ENCODE measurements around the gene SGCG.
"Not testable (repeated sequence)": the region's sequence is repeated elsewhere in the genome, so short reads cannot be mapped to it uniquely, and the experiment has no call there.

SGCG gene

DNA sequence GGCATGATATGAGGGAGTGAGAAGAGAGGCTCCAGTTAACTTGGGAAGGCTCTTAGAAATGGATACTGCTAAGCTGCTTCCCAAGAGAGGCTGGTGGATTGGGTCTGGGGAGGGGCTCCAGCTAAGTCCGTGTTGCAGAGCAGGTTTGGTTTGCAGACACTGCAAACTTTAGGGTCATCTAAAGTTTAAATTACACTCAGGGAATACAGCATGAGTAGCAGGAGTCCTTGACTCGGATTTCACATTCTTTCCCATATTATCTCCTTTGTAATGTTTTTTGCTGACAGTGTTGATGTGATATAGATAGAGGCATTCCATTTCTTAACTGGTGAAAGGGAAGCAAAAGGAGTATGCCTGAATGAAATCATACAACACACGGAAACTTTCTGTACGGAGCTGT lies 31.9 kb downstream of the SGCG start:
- DNase-seq (ENCODE audit: low read depth) = no peak

DNA sequence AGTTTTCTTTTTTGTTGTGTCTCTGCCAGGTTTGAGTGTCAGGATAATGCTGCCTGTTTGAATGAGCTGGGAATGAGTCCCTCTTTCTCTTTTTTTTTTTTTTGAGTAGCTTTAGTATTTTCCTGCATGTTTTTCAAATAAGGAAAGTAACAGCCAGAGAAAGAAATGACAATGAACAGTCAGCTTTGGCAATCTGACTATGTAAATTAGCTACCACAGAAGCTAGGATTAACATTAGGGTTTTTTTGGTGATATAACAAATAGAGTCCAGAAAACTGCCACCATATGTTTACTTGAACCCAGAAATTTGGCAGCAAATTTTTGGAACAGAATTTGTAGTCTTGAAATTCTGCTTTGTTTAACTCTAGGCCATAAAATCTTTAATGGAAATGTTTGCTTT lies 50.5 kb downstream of the SGCG start:
- no peak for DNase-seq (ENCODE audit: low read depth)

DNA sequence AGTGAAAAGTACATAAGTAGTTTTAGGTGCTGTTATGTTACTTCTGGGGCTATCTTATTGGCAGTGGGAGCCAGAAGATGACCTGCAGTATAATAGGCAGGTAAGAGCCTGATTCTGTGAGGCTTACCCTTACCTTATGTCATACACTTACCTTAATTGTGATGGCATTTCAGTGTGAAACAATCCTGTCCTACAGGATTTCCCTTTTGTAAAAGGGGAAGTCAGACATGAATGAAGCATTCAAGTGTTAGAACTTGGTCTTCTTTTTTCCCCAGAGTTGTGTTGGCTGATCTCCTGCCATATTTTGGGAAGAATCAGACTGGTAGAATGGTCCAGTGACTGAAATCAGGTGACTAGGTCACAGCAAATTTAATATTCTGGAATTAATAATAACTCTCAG lies 55.2 kb downstream of the SGCG start:
- DNase-seq (ENCODE audit: low read depth) = no peak

DNA sequence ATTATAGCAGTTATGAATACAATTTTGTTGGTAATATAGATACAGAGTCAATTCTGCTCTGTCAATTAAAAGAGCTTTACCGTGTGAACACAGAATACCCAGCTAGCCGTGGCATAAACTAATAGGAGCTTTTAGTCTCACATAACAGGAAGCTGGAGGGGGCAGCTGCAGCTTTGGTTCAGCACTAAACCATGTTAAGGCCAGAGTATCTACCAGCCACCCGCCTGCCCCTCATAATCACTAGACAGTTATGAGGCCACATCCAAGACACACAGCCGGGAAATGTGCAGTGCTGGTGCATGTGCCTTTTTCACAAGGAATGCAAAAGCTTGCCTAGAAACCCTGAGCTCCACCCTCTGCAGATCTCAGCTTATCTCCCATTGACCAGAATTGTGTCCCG lies 62.3 kb downstream of the SGCG start:
- no peak for DNase-seq (ENCODE audit: low read depth)

DNA sequence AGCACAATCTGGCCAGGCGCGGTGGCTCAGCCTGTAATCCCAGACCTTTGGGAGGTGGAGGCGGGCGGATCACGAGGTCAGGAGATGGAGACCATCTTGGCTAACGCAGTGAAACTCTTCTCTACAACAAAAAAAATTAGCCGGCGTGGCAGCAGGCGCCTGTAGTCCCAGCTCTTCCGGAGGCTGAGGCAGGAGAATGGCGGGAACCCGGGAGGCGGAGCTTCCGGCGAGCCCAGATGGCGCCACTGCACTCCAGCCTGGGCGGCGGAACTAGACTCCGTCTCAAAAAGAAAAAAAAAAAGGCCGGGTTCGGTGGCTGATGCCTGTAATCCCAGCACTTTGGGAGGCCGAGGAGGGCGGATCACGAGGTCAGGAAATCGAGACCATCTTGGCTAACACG lies 67.6 kb downstream of the SGCG start:
- DNase-seq (ENCODE audit: low read depth) = not testable (repeated sequence)

DNA sequence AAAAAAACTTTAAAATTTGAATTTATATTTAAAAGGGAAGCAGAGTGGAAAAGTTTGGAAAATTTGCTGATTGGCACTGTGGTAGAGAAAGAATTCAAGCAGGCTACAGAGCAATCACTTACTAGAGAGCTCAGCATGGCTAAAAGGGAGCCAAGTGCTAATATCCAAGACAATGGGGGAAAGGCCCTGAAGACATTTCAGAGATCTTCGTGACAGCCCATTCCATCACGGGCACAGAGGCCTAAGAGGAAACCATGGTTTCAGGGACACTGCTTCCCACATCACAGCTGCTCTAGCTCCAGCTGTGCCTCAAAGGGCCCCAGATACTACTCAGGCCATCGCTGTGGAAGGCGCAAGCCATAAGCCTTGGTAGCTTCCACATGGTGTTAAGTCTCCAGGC lies 73.7 kb downstream of the SGCG start:
- no peak for DNase-seq (ENCODE audit: low read depth)

DNA sequence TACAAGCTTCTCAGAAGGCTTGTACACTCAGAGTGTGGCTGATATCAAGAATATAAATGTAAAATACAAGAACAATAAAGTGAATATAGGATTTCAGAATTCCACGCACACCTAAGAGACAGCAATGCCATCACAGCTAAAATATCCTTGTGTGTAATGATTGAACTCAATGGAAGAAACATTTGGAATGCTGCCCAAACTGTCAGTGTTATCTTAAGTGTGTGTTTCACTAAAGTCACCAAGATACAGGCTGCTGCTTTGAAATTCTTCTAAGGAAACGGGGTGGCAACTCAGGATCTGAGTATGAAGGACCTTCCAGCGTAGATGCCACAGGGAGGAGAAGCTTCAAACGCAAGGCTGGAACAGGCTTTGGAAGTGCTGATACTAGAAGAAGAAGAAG lies 86.8 kb downstream of the SGCG start:
- no peak for DNase-seq (ENCODE audit: low read depth)

DNA sequence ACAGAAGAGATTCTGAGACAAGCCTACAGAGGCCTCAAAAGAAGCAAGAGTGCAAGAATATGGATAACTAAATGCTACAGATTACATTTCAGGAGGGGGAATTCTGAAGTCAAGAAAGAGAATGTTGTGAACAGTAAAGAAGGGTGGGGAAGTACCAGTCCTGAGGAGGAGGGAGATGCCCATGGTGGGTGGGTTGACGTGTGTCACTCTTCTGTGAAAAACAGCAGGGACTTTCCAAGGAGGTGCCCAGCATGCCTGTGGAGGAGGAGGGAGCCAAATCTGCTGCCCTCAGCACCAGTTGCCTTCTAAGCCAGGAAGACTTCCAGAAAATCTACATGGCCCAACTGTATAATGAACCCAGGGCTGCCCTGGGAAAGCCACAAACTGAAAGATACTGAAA lies 87.7 kb downstream of the SGCG start:
- DNase-seq (ENCODE audit: low read depth) = no peak

DNA sequence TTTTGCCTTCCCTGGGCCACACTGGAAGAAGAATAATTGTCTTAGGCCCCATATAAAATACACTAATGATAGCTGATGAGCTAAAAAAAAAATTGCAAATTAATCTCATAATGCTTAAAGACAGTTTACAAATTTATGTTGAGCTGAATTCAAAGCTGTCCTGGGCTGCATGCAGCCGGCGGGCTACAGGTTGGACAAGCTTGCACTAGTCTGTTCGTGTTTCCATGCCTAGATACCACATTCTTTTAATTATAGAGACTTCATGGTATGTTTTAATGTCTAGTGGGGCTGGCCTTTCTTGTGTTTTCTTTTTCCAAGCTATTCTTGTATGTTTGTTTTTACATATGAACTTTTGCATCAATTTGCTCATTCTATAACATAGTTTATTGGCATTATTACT lies 90.6 kb downstream of the SGCG start:
- DNase-seq (ENCODE audit: low read depth) = no peak

DNA sequence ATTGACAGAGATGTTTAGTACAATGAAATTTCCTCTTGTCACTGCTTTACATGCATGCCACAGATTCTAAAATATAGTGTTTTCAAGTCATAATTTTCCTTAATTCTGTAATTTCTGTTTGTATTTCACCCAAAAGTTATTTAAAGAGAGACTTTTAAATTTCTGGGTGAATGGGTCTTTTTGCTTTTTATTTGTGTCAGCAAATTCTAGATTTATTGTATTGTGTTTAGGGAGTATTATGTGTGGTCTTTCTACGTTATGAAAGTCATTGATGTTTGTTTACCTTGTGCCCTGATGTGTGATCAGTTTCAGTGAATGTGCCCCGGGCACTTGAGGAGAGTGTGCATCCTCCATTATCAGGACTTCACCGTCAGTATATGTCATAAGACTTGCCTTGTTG lies 92.7 kb downstream of the SGCG start:
- DNase-seq (ENCODE audit: low read depth) = no peak

DNA sequence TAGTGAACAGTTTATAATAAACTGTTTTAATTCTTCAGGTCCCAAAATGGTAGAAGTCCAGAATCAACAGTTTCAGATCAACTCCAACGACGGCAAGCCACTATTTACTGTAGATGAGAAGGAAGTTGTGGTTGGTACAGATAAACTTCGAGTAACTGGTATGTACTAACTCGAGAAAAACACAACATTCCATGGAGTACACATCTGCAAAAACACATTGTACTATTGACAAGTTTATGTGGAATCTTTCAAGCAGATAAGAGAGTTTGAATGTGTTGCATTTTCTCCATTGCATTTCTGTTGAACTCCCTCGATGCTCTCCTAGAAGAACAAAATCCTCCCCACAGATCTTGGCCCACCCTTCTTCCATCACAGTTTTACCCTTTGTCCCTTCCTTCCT lies 98.5 kb downstream of the SGCG start:
- no peak for DNase-seq (ENCODE audit: low read depth)

DNA sequence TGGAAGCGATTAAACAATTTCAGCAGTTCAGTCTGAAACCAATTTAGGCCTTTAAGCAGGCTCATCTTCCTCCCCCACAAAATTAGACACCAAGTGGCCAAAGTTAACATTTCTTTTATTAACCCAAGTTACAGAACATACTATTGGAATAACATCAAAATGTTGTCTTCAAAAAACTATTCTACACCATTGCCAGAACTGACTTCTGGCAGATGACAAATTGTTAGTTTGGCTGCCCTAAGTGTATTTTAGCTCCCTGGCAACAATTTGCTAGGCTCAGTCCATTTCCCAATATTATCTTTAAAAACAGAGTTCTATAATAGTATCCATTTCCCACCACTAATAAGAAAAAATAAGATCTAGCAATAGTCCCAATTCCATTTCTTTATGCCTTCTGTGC lies 107.8 kb downstream of the SGCG start:
- DNase-seq (ENCODE audit: low read depth) = no peak

DNA sequence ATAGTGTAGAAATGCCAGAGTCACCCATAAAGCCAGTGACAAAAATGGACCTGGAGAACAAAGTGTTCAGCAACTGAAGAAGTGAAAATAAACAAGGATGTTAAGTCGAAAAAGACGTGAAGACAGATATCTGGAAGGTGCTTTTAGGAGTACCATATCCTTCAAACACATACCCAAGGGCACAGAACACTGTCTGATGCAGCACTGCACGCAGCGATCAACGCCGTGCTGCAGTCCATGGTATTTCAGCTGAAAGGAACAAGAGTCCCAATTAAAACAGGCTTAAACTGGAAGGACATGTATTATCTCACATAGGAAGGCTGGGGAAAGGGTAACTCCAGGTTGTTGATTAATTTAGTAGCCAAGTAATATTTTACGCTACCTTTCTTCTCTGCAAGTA lies 108.2 kb downstream of the SGCG start:
- DNase-seq (ENCODE audit: low read depth) = no peak

DNA sequence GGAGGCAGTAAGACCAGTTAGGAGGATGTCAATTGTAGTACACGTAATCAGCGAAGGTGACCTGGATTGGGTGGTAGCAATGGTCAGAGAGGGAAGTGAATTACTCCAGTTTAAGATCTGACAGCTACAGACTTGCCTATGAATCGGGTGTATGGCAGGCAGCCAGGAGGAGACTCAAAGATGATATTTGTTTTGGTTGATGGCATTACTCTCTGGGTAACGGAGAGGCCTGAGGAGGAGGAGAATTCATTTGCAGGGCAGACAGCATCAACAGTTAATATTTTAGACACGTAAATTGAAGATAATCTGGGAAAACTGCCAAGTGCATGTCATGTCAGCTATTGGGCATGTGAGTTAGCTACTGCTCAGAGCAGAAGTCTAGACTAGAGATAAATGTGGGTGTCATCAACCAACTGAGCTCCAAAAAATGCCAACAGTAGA lies 109.2 kb downstream of the SGCG start:
- DNase-seq (ENCODE audit: low read depth) = no peak

DNA sequence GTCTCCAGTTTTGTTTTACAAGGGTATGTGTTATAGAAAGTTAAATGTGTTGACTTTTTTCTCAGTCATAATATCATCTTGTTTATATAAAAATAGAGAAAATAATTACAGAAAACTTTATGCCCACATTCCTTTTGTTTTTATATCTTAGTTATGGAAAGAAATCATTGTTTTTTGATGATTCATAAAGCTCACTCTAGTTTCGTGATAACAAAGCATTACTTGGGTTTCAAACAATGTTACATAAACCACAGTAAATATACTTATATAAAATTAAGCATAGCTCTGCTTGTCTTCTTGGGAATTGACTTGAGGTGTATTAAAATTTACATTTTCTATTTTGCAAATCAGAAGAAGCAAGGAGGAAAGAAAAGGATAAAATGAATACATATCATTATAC lies 111.8 kb downstream of the SGCG start:
- DNase-seq (ENCODE audit: low read depth) = no peak

DNA sequence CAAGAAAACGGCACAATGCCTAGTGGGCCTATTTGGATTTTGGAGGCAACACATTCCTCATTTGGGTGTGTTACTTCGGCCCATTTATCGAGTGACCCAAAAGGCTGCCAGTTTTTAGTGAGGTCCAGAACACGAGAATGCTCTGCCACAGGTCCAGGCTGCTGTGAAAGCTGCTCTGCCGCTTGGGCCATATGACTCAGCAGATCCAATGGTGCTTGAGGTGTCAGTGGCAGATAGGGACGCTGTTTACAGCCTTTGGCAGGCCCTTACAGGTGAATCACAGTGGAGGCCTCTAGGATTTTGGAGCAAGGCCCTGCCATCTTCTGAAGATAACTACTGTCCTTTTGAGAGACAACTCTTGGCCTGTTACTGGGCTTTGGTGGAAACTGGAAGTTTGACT lies 134.1 kb downstream of the SGCG start:
- not testable (repeated sequence) for DNase-seq (ENCODE audit: low read depth)

DNA sequence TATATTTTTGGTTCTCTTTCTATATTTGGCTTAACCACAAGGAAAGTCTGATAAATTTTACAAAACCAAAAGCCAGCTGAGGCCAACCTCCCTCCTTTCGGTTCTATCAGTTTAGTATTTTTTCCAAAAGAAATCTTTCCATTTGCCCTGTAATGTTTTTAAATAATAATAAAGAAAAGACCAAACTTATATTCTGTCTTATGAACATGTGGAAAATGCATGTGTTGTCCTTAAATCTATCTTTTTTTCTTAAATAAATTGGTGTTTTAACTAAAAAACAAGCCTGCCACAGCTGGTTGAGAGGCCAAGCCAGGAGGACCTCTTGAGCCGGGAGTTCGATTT lies 139.1 kb downstream of the SGCG start:
- no peak for DNase-seq (ENCODE audit: low read depth)

DNA sequence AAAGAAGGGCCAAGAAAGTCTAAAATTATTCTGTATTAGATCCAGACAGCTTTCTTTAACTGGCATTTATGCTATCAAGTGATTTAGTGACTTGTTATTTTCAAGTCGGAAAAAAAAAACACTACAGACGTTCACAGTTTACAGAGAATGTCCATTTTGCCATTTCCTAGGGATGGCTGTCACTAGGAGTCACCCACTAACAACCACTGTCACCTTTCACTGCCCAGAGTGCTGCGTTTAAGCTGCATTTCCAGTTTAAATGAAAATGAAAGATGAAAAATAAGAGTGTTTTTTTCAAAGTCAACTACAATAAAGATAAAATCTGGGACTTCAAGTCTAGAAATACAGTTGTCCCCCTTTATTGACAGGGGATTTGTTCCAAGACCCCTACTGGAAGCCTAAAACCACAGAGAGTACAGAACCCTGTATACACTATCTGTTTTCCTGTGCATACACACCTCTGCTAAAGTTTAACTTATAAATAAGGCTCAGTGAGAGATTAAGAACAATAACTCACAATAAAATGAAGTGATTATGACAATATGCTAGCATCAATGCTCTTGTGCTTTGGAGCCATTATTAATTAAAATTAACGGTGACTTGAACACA lies 140.3 kb downstream of the SGCG start:
- DNase-seq (ENCODE audit: low read depth) = no peak

DNA sequence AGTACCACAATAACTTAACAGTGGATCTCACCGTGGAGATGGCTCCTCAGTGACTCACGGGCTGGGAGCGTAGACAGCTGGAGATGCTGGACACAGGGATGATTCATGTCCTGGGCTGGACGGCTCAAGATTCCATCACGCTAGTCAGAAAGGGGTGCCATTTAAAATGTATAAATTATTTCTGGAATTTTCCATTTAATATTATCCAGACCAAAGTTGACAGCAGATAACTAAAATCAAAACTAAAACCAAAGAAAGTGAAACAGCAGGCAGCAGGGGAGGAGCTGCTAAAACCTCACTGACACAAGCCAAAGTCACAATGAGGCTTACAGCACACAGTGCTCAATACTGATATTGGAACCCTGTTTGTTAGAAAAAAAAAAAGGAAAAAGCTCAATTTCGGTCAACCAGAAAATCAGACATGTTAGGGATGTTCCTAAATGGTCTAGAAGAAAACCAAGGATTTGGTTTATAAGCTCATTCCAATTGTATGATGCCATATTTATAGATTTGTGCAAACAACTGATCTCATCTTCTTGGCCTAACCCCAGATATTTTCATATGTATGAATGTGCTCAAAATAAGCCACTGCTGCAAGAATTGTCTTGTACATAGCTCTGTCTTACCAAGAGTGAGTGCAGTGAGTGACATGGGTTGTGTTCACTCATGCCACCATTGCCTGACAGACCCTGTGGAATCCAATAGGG lies 140.9 kb downstream of the SGCG start:
- no peak for DNase-seq (ENCODE audit: low read depth)

DNA sequence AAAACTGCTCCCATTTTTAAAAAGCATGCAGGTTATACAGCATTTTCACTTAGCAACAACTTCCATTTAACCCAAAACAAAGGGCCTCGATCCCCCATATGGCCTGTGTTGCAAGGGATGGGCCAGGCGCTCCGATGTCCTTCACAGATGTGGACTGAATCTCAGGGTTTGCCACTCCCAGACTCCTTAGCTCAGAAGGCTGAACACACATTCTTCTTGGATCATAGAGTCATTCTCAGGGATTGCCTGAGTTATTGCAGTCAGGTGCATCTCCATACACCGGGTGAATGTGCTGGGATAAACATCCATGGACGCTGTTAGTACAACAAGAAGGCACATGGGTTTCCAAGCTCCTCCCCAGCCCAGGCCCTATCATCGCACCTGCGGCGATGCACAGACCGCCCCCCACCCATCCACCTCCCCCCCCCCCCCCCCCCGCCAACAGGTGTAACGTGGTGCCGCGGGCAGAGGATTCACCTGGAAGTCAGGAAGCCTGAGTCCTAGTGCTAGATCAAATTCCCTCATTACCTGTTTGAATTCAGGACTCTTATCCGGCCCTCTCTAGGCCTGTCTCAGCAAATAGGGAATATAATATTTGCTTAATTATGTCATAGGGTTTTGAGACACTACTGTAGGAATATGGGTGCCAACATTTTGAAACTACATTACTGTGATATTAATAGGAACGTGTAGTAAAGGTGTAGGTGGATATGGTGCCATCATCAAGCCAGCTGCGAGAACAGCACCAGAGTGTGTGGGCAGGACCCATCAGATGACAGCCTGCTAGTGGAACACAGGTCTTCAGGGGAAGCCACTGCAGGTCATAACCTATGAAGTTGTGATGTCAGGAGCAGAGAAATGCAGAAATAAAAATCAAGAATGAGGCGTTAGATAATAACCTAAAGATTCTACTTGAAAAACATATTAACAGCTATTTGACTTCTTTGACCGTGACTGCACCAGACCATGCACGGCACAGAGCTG lies 141.9 kb downstream of the SGCG start:
- DNase-seq (ENCODE audit: low read depth) = no peak

DNA sequence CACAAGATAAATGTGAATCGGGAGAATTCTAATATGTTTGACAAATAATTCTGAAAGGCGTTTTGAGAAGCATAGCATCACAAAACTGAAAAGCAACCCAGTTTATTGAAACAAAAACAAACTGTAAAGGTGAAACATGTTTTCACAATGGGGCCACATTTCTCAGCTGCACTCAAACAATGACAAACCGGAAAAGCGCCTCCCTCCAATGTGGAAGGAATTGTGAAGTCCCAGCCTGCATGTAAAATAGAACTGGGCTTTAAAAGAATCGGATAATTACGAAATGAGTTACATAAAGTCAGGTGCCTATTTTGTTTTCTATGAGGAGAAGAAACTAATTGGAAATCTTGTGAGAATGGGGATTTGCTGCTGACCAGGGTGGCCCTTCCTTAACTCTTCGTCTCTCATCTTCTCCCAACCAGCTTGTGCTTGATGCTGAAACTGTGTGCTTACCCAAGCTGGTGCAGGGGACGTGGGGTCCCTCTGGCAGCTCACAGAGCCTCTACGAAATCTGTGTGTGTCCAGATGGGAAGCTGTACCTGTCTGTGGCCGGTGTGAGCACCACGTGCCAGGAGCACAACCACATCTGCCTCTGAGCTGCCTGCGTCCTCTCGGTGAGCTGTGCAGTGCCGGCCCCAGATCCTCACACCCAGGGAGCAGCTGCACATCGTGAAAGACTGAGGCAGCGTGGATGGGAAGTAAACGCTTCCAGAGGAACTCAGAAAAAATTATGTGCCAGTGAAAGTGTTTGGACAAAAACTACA lies 143.3 kb downstream of the SGCG start:
- DNase-seq (ENCODE audit: low read depth) = no peak

DNA sequence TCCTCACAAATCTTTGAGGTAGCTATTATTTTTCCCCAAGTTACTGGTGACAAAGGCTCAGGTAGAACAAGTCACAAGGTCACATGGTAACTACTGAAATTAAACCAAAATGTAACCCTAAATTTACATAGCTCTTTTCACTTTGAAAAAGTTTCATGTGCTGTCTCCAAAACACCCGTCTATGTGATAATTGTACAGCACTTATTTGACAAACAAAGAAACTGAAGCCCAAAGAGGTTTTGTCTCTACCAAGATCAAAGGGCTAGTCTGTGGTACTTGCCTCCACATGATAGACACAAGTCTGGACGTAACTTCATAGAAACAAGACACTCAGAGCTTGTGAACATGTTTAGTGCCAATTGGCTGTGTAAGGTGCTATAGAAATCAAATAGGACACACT lies 144.4 kb downstream of the SGCG start:
- DNase-seq (ENCODE audit: low read depth) = no peak
